Aorta (tissue), 5 donors: ENCODE measurements around the gene HNMT. TPM values are rescaled to one million over a fixed set of nuclear protein-coding genes. Genes with fewer than 3 reads are reported as not detected.
A peak's percentile ranks its signal among the peaks of the same experiment; 100 is the strongest.
"Not testable (repeated sequence)": the region's sequence is repeated elsewhere in the genome, so short reads cannot be mapped to it uniquely, and the experiment has no call there.

Experiments used
- ATAC-seq: fragments of 200-7000 bp; cut with Tn5 transposase; one replicate; pipeline ENCODE4 v1.9.1; 2022; ENCODE audit warnings: moderate library complexity; ENCODE audit not compliant: low FRiP score
- DNase-seq, 2 donors: peaks; one replicate each; pipeline ENCODE4 v3.0.0-alpha.2; 2020
- H3K27ac ChIP-seq, 2 donors: one replicate each; pipeline ENCODE4 v1.5.1; 2013; ENCODE audit warnings: low read length in 2 of 2, mild to moderate bottlenecking in 2 of 2, moderate library complexity in 2 of 2, control low read depth in 1 of 2, inconsistent platforms in 1 of 2, low read depth in 1 of 2
- H3K27me3 ChIP-seq, 2 donors: one replicate each; pipeline ENCODE4 v1.6.1; 2013; ENCODE audit warnings: control low read depth in 1 of 2, low read length in 1 of 2, mild to moderate bottlenecking in 1 of 2, moderate library complexity in 1 of 2; ENCODE audit not compliant: insufficient read depth in 2 of 2, control insufficient read depth in 1 of 2
- H3K36me3 ChIP-seq, 2 donors: one replicate each; pipeline ENCODE4 v1.6.1; 2013; ENCODE audit warnings: control low read depth in 1 of 2, low read length in 1 of 2, mild to moderate bottlenecking in 1 of 2; ENCODE audit not compliant: insufficient read depth in 2 of 2, control insufficient read depth in 1 of 2
- H3K4me1 ChIP-seq, 2 donors: one replicate each; pipeline ENCODE4 v1.6.1; 2013; ENCODE audit warnings: low read length in 2 of 2, control low read depth in 1 of 2, mild to moderate bottlenecking in 1 of 2, moderate library complexity in 1 of 2; ENCODE audit not compliant: insufficient read depth in 2 of 2, control insufficient read depth in 1 of 2
- H3K4me3 ChIP-seq, 2 donors: one replicate each; pipeline ENCODE4 v1.5.1; 2013; ENCODE audit warnings: low read length in 2 of 2, control low read depth in 1 of 2, mild to moderate bottlenecking in 1 of 2
- H3K9me3 ChIP-seq: one replicate; pipeline ENCODE4 v1.6.1; 2013; ENCODE audit warnings: mild to moderate bottlenecking, low read length; ENCODE audit not compliant: control insufficient read depth
- WGBS, 2 donors: extraction: QIAGEN DNeasy Blood & Tissue Kit; methylation state at CpG; one replicate each; pipeline ENCODE4 v1.1.7; 2013; 5-methylcytosine and 5-hydroxymethylcytosine counted together
- intact Hi-C, 2 donors: fragments of 100-400 bp; cut with DNase I; formaldehyde crosslinking; loops; one replicate each; pipeline versions ENCODE4 v1.14.2 to v1.15.0; 2022
- polyA plus RNA-seq, 2 donors: library from polyadenylated mRNA; stranded (reverse); fragments of 200-250 nt; gene quantifications; one replicate each; pipeline ENCODE4 v1.2.3, GENCODE V29; 2013
- total RNA-seq, 2 donors: library from RNA; stranded (reverse); fragmentation: NEBNext Ultra II Directional; extraction: Animal tissue kit (Norgen Biotek cat#: 25700); gene quantifications; one replicate each; pipeline ENCODE4 v1.2.1, GENCODE V29; 2021
- donor health status: healthy with polysubstance abuse.
- donor health status: Bipolar disorder and iron deficiency.
- donor health status: DM: no; HTN: no; CAD: no.
- donor health status: DM: no; HTN: no; CAD: no.
- donor health status: DM: yes; HTN: yes; CAD: no.

The HNMT gene
- total and polyA plus RNA-seq, 4 donors: 35.8 to 102 (median 74.1) TPM

DNA sequence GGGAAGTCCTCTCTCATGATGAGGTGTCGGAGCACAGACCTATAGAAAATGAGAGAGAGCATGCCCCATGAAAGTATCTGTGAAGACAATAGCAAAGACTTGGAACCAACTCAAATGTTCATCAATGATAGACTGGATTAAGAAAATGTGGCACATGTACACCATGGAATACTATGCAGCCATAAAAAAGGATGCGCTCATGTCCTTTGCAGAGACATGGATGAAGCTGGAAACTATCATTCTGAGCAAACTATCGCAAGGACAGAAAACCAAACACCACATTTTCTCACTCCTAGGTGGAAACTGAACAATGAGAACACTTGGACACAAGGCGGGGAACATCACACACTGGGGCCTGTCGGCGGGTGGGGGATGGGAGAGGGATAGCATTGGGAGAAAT is 79.3 kb downstream of the HNMT start:
- 98% methylated on average over 6 of the region's 6 CpGs for WGBS, 2 donors
- DNase-seq, H3K36me3 ChIP-seq, H3K4me3 ChIP-seq, ATAC-seq, H3K4me1 ChIP-seq, H3K9me3 ChIP-seq, H3K27ac ChIP-seq, intact Hi-C loops, H3K27me3 ChIP-seq: not testable (repeated sequence)

DNA sequence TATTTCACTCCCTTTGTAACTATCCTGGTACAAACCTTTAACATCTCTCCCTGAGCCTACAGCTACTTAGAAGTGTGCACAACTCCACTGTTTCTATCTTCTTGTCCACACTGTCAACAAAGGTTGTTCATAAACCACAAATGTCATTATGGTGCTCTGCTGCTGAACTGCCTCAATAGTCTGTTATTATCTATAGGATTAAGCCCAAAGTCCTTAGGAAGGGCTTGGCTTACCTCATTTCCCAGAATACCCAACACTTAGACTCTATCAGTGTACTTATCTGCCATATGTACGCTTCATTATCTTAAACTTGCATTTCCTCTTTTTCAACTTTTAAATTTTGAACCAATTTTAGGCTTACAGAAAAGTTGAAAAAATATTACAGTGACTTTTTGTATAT is 94.2 kb downstream of the HNMT start:
- Histone ChIP-seq H3K27me3 (no peaks in the 10 kb centered on the region), H3K36me3 (no peaks in the 10 kb centered on the region), H3K4me3 (no peak overlapping the region), H3K9me3 (no peaks in the 10 kb centered on the region), H3K27ac (no peak overlapping the region), H3K4me1 (peaks cover 0 to 2% of the 10 kb centered on the region in 2 donors)
- DNase-seq: no peak
- ATAC-seq: no peak
- 0 to 44% methylated on average over 1 of the region's 1 CpG for WGBS, 2 donors
- intact Hi-C loops: no loop called here

DNA sequence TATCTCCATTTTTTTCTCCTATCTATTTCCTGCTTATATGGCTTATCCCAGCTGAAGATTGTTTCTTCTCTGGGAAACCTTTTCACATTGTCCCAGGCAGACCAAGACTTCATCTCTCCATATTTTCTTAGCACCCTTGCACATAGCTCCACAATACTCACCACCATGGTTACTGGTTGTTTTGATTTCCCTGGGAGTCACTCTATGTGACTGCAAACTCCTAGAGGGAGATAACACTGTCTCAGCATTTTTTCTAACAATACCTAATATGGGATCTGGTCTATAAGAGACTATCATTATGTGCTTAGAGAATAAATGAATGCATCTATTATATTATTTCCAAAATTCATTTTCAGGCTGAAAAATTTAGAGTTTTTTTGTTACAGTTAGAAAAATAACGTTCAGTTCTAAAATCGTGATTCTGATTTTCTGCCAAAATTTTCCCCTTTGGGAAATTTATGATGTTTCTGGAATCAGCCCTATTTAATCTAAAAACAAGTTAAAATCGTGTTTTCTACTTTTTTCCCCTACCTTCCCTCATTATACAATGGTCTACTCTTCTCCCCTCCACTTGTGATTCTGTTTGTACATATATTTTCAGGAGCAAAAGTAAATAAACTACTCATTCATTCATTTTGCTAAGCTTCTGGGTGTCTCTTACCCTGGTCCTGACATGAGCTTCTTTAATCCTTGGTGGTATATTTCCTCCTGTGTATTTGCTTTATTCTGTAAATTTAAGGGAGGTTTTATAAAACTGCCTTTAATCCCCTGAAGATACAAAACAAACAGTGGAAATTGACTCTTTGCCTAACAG is 95.4 kb downstream of the HNMT start:
- Histone ChIP-seq H3K4me3 (no peak overlapping the region), H3K9me3 (no peaks in the 10 kb centered on the region), H3K36me3 (no peaks in the 10 kb centered on the region), H3K27me3 (no peaks in the 10 kb centered on the region), H3K27ac (no peak overlapping the region), H3K4me1 (peaks cover 0 to 2% of the 10 kb centered on the region in 2 donors)
- ATAC-seq (no peak), DNase-seq (no peak)
- WGBS, 2 donors: 3 to 7% methylated on average over 3 of the region's 3 CpGs
- intact Hi-C loops: no loop called here

DNA sequence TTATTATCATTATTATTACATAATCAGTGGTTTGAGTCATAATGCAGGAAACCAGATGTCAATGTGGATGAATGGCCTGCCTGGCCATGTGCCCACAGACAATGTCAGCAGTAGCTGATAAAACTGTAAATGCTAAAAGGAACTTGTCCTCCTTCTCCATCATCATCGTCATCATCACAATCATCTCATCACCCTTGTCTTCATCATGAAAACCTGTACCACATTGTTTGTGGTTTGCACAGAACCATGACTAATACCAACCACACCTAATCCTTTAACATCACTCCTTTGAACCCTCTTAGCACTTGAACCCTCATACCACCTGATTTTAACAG is 96.0 kb downstream of the HNMT start:
- Histone ChIP-seq H3K9me3 (no peaks in the 10 kb centered on the region), H3K4me1 (peaks cover 0 to 2% of the 10 kb centered on the region in 2 donors), H3K36me3 (no peaks in the 10 kb centered on the region), H3K4me3 (no peak overlapping the region), H3K27ac (no peak overlapping the region), H3K27me3 (no peaks in the 10 kb centered on the region)
- DNase-seq (peak; percentile 74 to 76), ATAC-seq (no peak)
- intact Hi-C loops: no loop called here
- WGBS, 2 donors: 38 to 56% methylated on average over 1 of the region's 1 CpG

DNA sequence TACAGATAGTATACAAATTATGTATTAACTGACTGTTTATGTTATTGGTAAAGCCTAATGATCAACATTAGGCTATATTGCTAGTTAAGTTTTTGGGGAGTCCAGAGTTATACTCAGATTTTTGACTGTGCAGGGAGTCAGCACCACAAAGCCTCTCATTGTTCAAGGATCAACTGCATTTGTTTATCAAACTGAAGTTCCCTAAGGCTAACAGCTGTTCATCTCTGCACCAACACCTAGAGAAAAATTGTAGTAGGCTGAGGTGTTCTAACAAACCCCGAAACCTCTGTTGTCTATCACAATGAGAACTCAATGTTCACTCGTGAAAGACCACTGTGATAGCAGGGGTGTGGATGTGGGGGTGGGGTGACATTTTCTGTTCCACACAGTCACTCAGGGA is 97.7 kb downstream of the HNMT start:
- Histone ChIP-seq H3K4me1 (peaks cover 0 to 2% of the 10 kb centered on the region in 2 donors), H3K4me3 (no peak overlapping the region), H3K9me3 (no peaks in the 10 kb centered on the region), H3K27me3 (no peaks in the 10 kb centered on the region), H3K27ac (no peak overlapping the region), H3K36me3 (no peaks in the 10 kb centered on the region)
- intact Hi-C loops: no loop called here
- no peak for ATAC-seq
- DNase-seq: no peak
- 96 to 98% methylated on average over 2 of the region's 2 CpGs for WGBS, 2 donors

DNA sequence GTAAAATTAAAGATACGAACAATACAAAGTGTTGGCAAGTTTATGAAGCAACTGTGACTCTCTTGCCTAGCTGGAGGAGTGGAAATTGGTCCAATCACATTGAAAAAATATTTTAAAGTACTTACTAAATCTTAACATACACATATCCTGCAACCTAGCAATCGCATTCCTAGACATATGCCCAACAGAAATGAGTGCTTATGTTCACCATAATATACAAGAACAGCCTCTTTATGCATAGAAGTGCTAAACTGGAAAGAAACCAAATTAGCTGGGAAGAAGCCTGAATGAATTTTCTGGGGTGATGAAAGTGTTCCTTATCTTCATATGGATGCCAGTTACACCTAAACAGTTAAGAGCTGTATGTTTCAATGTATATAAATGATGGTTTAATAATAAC is 98.9 kb downstream of the HNMT start:
- H3K4me1 ChIP-seq: peaks cover 0 to 2% of the 10 kb centered on the region in 2 donors
- DNase-seq: no peak
- no peak overlapping the region for H3K27ac ChIP-seq
- no peaks in the 10 kb centered on the region for H3K27me3 ChIP-seq
- no peak overlapping the region for H3K4me3 ChIP-seq
- no peaks in the 10 kb centered on the region for H3K36me3 ChIP-seq
- no peaks in the 10 kb centered on the region for H3K9me3 ChIP-seq
- no peak for ATAC-seq
- 96 to 97% methylated on average over 2 of the region's 2 CpGs for WGBS, 2 donors
- intact Hi-C loops: no loop called here
